ENCODE measurements around the gene ACOT9. TPM values are rescaled to one million over a fixed set of nuclear protein-coding genes. Genes with fewer than 3 reads are reported as not detected.

Gene ACOT9
- total RNA-seq, 1 experiment from 2014 or later = 47.0 TPM

- CTCF ChIA-PET = no interaction called here
- H3K9me3 ChIP-seq (ENCODE audit: insufficient read depth, low read depth) = no peaks in the 10 kb centered on the region
- intact Hi-C loops (cut with micrococcal nuclease; ENCODE audit: unreplicated experiment) = loop anchor here (5.0 kb wide), 2 partner anchors 92 to 98 kb away; no protein-coding TSS in a partner anchor
- TF ChIP-seq EZH2 (IDR thresholded peaks at IDR 0.05; ENCODE audit: low read depth) = no peak
- no peak; the same call in 1 of the 2 replicates for TF ChIP-seq CTCF (conservative IDR thresholded peaks at IDR 0.05)
- peaks cover 35% of the 10 kb centered on the region for H3K4me1 ChIP-seq (replicated peaks; ENCODE audit: insufficient read depth)
- no peaks in the 10 kb centered on the region for H3K9me2 ChIP-seq (ENCODE audit: insufficient read depth)
- peaks cover 24% of the 10 kb centered on the region for H3K79me2 ChIP-seq (ENCODE audit: low read depth)
- BruUV-seq (replicated peaks) = no TSS peak
- POLR2A ChIA-PET (ENCODE audit: unreplicated experiment) = interaction anchor here (0.6 to 0.8 kb wide), 3 partner anchors 23 to 118 kb away, joined by 8 to 12 read pairs (median 12); no protein-coding TSS in a partner anchor
- no peak overlapping the region for H2AFZ ChIP-seq
- H3K36me3 ChIP-seq (ENCODE audit: low read depth) = peaks cover 22% of the 10 kb centered on the region
- H4K20me1 ChIP-seq (ENCODE audit: insufficient read depth) = peaks cover 12% of the 10 kb centered on the region
- peak overlapping the region; percentile 94 for H3K4me3 ChIP-seq
- peaks cover 58% of the 10 kb centered on the region for H3F3A ChIP-seq (ENCODE audit: insufficient read depth, low read depth)
- peak overlapping the region; percentile 82 for H3K27ac ChIP-seq
- DNase-seq = peak in 1 of 2 experiments; percentile 79
- peak overlapping the region; percentile 97 for H3K4me2 ChIP-seq
- no peaks in the 10 kb centered on the region for H3K27me3 ChIP-seq (ENCODE audit: insufficient read depth, low read depth)
These were observed 41.6 kb upstream of the ACOT9 start for GRCh38 chrX:23784470-23785331.

- DNase-seq = no peak
- Histone ChIP-seq H3K4me3 (peak overlapping the region; percentile 94), H2AFZ (no peak overlapping the region), H3K9me2 (ENCODE audit: insufficient read depth) (no peaks in the 10 kb centered on the region), H3K4me1 (replicated peaks; ENCODE audit: insufficient read depth) (peaks cover 42% of the 10 kb centered on the region), H3K79me2 (ENCODE audit: low read depth) (peaks cover 24% of the 10 kb centered on the region), H3K36me3 (ENCODE audit: low read depth) (peaks cover 22% of the 10 kb centered on the region), H4K20me1 (ENCODE audit: insufficient read depth) (peaks cover 12% of the 10 kb centered on the region), H3K27ac (peak overlapping the region; percentile 82), H3K9me3 (ENCODE audit: insufficient read depth, low read depth) (no peaks in the 10 kb centered on the region), H3K27me3 (ENCODE audit: insufficient read depth, low read depth) (no peaks in the 10 kb centered on the region), H3K4me2 (peak overlapping the region; percentile 97), H3F3A (ENCODE audit: insufficient read depth, low read depth) (peaks cover 66% of the 10 kb centered on the region)
- intact Hi-C loops (cut with micrococcal nuclease; ENCODE audit: unreplicated experiment) = loop anchor here (1.0 to 5.0 kb wide), 7 partner anchors 20 to 271 kb away; partner anchors contain the start of genes ACOT9 and EIF2S3
- ChIA-PET CTCF (interaction anchor here (0.7 to 1.6 kb wide), 3 partner anchors 30 to 118 kb away, joined by 3 to 11 read pairs (median 6); partner anchors contain the start of gene ACOT9), POLR2A (ENCODE audit: unreplicated experiment) (interaction anchor here (0.6 to 1.2 kb wide), 6 partner anchors 24 to 118 kb away, joined by 4 to 14 read pairs (median 8); no protein-coding TSS in a partner anchor)
- TF ChIP-seq EZH2 (IDR thresholded peaks at IDR 0.05; ENCODE audit: low read depth) = no peak
- no peak for TF ChIP-seq CTCF (conservative IDR thresholded peaks at IDR 0.05)
- TSS peak; percentile 71 for BruUV-seq (replicated peaks)
These were observed 40.8 kb upstream of the ACOT9 start for GRCh38 chrX:23783589-23784469.
